Endothelial cell of umbilical vein (primary cell): ENCODE measurements around the gene AGXT. TPM values are rescaled to one million over a fixed set of nuclear protein-coding genes. Genes with fewer than 3 reads are reported as not detected.

ENCODE experiments used
- BruUV-seq: library from RNA; stranded (reverse); fragments of 400-500 nt; replicated peaks from 2 replicates; lab custom pipeline; 2021; lab: Mats Ljungman, UMichigan
- CTCF ChIA-PET: fragments of 300-600, 350-600 bp; sonication (Branson Sonifier 250); formaldehyde crosslinking; loops from one replicate; lab custom pipeline; 2021; ENCODE audit warnings: antibody characterized with exemption, inconsistent platforms; lab: Charles Lee
- POLR2A ChIA-PET: fragments of 300-600, 350-600 bp; sonication (Branson Sonifier 250); formaldehyde crosslinking; loops from one replicate; lab custom pipeline; 2021; ENCODE audit warnings: antibody characterized with exemption, inconsistent platforms; lab: Charles Lee
- DNase-seq: peaks from one replicate; pipeline ENCODE4 v3.0.0-alpha.2; 2011; ENCODE audit warnings: low read depth, low spot score
- FAIRE-seq: peaks from 2 replicates; lab custom pipeline; 2011; peaks lifted over from hg19 to GRCh38; lab: Jason Lieb, UNC
- H2AFZ ChIP-seq: 2 replicates; pipeline ENCODE4 v1.6.0; 2012; ENCODE audit warnings: low read depth, low read length, control low read depth, inconsistent platforms
- H3K27ac ChIP-seq: 2 replicates; pipeline ENCODE4 v1.5.1; 2011; ENCODE audit warnings: low read depth, mild to moderate bottlenecking, control low read depth, low read length, moderate library complexity; ENCODE audit not compliant: insufficient read depth
- H3K27me3 ChIP-seq, 2 experiments: 2 replicates each; pipeline versions ENCODE4 v1.6.0 to v1.6.1; 2011; ENCODE audit warnings: low read length in 2 of 2, mixed read lengths in 1 of 2; ENCODE audit not compliant: control insufficient read depth in 2 of 2, insufficient read depth in 2 of 2
- H3K36me3 ChIP-seq, 2 experiments: 2 replicates in 1 of 2; 3 replicates in 1 of 2; pipeline ENCODE4 v1.5.1; 2011; ENCODE audit warnings: low read length in 2 of 2, mild to moderate bottlenecking in 1 of 2, moderate library complexity in 1 of 2; ENCODE audit not compliant: control insufficient read depth in 2 of 2, insufficient read depth in 2 of 2; ENCODE audit errors: extremely low read depth in 1 of 2
- H3K4me1 ChIP-seq: 3 replicates; pipeline ENCODE4 v1.5.1; 2011; ENCODE audit warnings: mild to moderate bottlenecking, low read length; ENCODE audit not compliant: control insufficient read depth, insufficient read depth; ENCODE audit errors: extremely low read depth
- H3K4me2 ChIP-seq: 2 replicates; pipeline ENCODE4 v1.6.1; 2011; ENCODE audit warnings: low read length, control low read depth, mixed read lengths; ENCODE audit not compliant: insufficient read depth
- H3K4me3 ChIP-seq, 3 experiments: fragments of 200-600 bp in 1 of 3; sonication (generic), shearing (Covaris generic) in 1 of 3; replicated peaks in 1 of 3; 2 replicates each; pipeline ENCODE4 v1.5.1; 2011 to 2016; ENCODE audit warnings: control low read depth in 3 of 3, low read length in 3 of 3, mild to moderate bottlenecking in 2 of 3, inconsistent platforms in 1 of 3, low read depth in 1 of 3, moderate library complexity in 1 of 3; ENCODE audit not compliant: insufficient read depth in 1 of 3
- H3K79me2 ChIP-seq: 2 replicates; pipeline ENCODE4 v1.6.0; 2012; ENCODE audit warnings: low read length, inconsistent platforms; ENCODE audit not compliant: control insufficient read depth, insufficient read depth
- H3K9ac ChIP-seq: replicated peaks from 2 replicates; pipeline ENCODE3; 2011; ENCODE audit warnings: low read length, control low read depth; ENCODE audit not compliant: insufficient read depth; ENCODE audit errors: extremely low read depth
- H3K9me1 ChIP-seq: replicated peaks from 3 replicates; pipeline ENCODE4 v1.6.0; 2011; ENCODE audit warnings: mild to moderate bottlenecking, low read length; ENCODE audit not compliant: control insufficient read depth, insufficient read depth; ENCODE audit errors: extremely low read depth
- H3K9me3 ChIP-seq: replicated peaks from 2 replicates; pipeline ENCODE4 v1.5.1; 2012; ENCODE audit warnings: low read length, inconsistent platforms; ENCODE audit not compliant: control insufficient read depth, insufficient read depth
- H4K20me1 ChIP-seq: replicated peaks from 2 replicates; pipeline ENCODE3; 2011; ENCODE audit warnings: mild to moderate bottlenecking, low read length; ENCODE audit not compliant: control insufficient read depth, insufficient read depth; ENCODE audit errors: extremely low read depth
- EZH2 ChIP-seq: IDR thresholded peaks from 2 replicates; pipeline ENCODE4 v1.6.1; 2012; ENCODE audit warnings: borderline replicate concordance, low read depth, mild to moderate bottlenecking, moderate library complexity, low read length, inconsistent platforms; ENCODE audit not compliant: severe bottlenecking
- FOS ChIP-seq: IDR thresholded peaks from 2 replicates; pipeline ENCODE4 v1.6.1; 2011; ENCODE audit warnings: mild to moderate bottlenecking, low read length, moderate library complexity, borderline replicate concordance; ENCODE audit not compliant: insufficient read depth
- GATA2 ChIP-seq: IDR thresholded peaks from 2 replicates; pipeline ENCODE4 v1.7.0; 2011; ENCODE audit warnings: low read depth, mild to moderate bottlenecking, moderate library complexity, mixed read lengths, low read length; ENCODE audit not compliant: insufficient read length, insufficient read depth
- JUN ChIP-seq: IDR thresholded peaks from 2 replicates; pipeline ENCODE4 v1.6.1; 2011; ENCODE audit warnings: borderline replicate concordance, low read depth; ENCODE audit not compliant: insufficient read length, insufficient read depth
- MYC ChIP-seq: IDR thresholded peaks from one replicate; pipeline ENCODE4 v1.6.1; 2011; ENCODE audit warnings: mild to moderate bottlenecking, low read depth, low read length
- POLR2A ChIP-seq: IDR thresholded peaks from 2 replicates; pipeline ENCODE4 v1.6.1; 2012; ENCODE audit warnings: low read depth, mild to moderate bottlenecking, control low read depth, low read length
- POLR2AphosphoS5 ChIP-seq: IDR thresholded peaks from 2 replicates; pipeline ENCODE4 v1.6.1; 2012; ENCODE audit warnings: low read depth, mild to moderate bottlenecking, control low read depth, low read length, moderate library complexity; ENCODE audit not compliant: insufficient read depth
- dilution Hi-C: fragments of 300-500 bp; cut with MboI; formaldehyde crosslinking; loops from one replicate; pipeline ENCODE4 v1.15.0; 2019; ENCODE audit warnings: low sequenced_read_pairs; ENCODE audit not compliant: extremely low pct_ligation_motif_present
- intact Hi-C: fragments of 100-400 bp; cut with micrococcal nuclease; formaldehyde crosslinking; loops from one replicate; pipeline ENCODE4 v1.10.0; 2022
- polyA plus RNA-seq, 4 experiments: library from polyadenylated mRNA; depleted of rRNA in 3 of 4; stranded (reverse) in 3 of 4; unstranded in 1 of 4; fragments of >200 nt; gene quantifications; 2 replicates each; pipeline versions ENCODE4 v1.2.1 to v1.2.3, GENCODE V29; 2011 to 2012; ENCODE audit warnings: missing spikeins in 1 of 4
- total RNA-seq: library from RNA; stranded (reverse); gene quantifications from 2 replicates; pipeline ENCODE4 v1.2.3, GENCODE V29; 2021
- TF ChIP-seq, protein P1 (sequence below): IDR thresholded peaks from 2 replicates; pipeline ENCODE4 v1.6.1; 2011; ENCODE audit not compliant: insufficient read depth, insufficient read length
- TF ChIP-seq, protein P2 (sequence below), 2 donors: IDR thresholded peaks; 1 replicate in 1 of 2; 2 replicates in 1 of 2; pipeline ENCODE4 v1.5.1; 2011; ENCODE audit warnings: low read length in 2 of 2, mild to moderate bottlenecking in 2 of 2, moderate library complexity in 2 of 2, control low read depth in 1 of 2, inconsistent platforms in 1 of 2, low read depth in 1 of 2; ENCODE audit not compliant: insufficient read depth in 1 of 2; ENCODE audit errors: extremely low read depth in 1 of 2

AGXT gene
- total and polyA plus RNA-seq, 2 donors (not counting 3 experiments of a cell fraction or from before 2014, with no cell fraction given), result not detected

DNA sequence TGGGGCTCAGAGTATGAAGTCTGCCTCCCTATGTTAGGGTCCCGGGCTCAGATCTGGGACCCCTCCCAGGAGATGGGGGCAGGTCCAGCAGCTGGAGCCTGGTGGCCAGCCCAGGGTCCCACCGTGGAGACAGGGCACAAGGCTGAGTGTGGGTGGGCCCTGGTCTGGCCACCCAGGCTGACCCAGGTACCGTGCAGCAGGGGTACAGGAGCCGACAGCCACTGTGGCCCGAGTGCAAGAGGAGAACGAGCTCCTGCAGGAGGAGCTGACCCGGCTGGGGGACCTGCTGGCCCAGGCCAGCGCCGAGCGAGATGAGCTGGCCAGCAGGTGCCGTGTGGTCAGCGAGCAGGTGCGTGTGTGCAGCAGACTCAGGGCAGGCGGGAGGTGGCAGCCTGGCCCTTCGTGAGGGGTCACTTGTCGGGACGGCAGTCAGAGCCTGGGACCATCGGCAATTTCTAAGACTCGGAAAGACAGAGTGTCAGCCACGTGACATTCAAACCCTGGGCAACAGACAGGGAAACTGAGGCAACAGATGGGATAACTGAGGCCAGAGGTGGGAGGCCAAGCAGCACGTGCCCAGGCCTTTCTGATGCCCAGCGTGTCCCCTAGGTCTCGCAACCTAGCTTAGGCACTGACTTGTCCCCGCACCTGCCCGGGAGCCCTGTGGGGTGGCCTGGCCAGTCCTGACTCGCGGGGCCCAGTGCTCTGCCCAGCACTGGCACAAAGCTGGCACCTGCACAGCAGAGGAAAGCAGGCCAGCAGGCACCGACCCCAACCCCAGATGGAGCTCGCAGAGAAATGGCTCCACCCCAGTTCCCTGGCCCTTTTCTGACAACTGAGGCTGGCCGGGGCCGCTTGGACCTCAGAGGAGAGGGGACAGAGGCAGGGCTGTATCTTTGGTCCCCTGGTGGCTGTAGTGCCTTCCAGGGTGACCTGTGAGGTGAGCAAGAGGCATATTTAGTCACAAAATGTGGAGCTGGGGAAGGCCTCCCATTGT is 51.5 kb downstream of the AGXT start:
- FAIRE-seq (no peak), DNase-seq (no peak)
- H3K9ac ChIP-seq, result no peak overlapping the region
- no peaks in the 10 kb centered on the region for H3K9me1 ChIP-seq
- no peaks in the 10 kb centered on the region for H4K20me1 ChIP-seq
- no peaks in the 10 kb centered on the region for H3K79me2 ChIP-seq
- no peak overlapping the region for H3K4me2 ChIP-seq
- CTCF ChIA-PET, result interaction anchor here (0.7 to 1.1 kb wide), 2 partner anchors 70 to 159 kb away, joined by 4 to 6 read pairs; no protein-coding TSS in a partner anchor
- no TSS peak for BruUV-seq
- H3K27ac ChIP-seq, result no peak overlapping the region
- H3K4me3 ChIP-seq, result no peak overlapping the region
- TF ChIP-seq EZH2 (no peak), MYC (no peak), GATA2 (no peak), POLR2A (no peak), POLR2AphosphoS5 (no peak), JUN (no peak), FOS (no peak)
- TF ChIP-seq, protein P1, sequence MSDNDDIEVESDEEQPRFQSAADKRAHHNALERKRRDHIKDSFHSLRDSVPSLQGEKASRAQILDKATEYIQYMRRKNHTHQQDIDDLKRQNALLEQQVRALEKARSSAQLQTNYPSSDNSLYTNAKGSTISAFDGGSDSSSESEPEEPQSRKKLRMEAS, result no peak
- TF ChIP-seq, protein P2, sequence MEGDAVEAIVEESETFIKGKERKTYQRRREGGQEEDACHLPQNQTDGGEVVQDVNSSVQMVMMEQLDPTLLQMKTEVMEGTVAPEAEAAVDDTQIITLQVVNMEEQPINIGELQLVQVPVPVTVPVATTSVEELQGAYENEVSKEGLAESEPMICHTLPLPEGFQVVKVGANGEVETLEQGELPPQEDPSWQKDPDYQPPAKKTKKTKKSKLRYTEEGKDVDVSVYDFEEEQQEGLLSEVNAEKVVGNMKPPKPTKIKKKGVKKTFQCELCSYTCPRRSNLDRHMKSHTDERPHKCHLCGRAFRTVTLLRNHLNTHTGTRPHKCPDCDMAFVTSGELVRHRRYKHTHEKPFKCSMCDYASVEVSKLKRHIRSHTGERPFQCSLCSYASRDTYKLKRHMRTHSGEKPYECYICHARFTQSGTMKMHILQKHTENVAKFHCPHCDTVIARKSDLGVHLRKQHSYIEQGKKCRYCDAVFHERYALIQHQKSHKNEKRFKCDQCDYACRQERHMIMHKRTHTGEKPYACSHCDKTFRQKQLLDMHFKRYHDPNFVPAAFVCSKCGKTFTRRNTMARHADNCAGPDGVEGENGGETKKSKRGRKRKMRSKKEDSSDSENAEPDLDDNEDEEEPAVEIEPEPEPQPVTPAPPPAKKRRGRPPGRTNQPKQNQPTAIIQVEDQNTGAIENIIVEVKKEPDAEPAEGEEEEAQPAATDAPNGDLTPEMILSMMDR (IDR thresholded peaks at IDR 0.05; ENCODE audit: extremely low read depth in 1 of 2, insufficient read depth in 1 of 2, low read depth in 1 of 2, low read length in 2 of 2), result no peak
- H3K4me1 ChIP-seq, result no peaks in the 10 kb centered on the region
- no peaks in the 10 kb centered on the region for H3K36me3 ChIP-seq
- intact Hi-C loops, result loop anchor here (10.0 kb wide), 1 partner anchor 155 kb away; no protein-coding TSS in a partner anchor
- H2AFZ ChIP-seq, result no peak overlapping the region
- H3K27me3 ChIP-seq, result no peaks in the 10 kb centered on the region
- dilution Hi-C loops, result no loop called here
- H3K9me3 ChIP-seq, result no peaks in the 10 kb centered on the region
- POLR2A ChIA-PET, result no interaction called here
